ENCODE measurements around the gene RETREG3. TPM values are rescaled to one million over a fixed set of nuclear protein-coding genes. Genes with fewer than 3 reads are reported as not detected.

RETREG3 gene
- total and polyA plus RNA-seq, 2 of the 13 experiments (the other 11 are each of a cell fraction or from before 2014, with no cell fraction given) = 47.0 to 55.8 TPM

DNA sequence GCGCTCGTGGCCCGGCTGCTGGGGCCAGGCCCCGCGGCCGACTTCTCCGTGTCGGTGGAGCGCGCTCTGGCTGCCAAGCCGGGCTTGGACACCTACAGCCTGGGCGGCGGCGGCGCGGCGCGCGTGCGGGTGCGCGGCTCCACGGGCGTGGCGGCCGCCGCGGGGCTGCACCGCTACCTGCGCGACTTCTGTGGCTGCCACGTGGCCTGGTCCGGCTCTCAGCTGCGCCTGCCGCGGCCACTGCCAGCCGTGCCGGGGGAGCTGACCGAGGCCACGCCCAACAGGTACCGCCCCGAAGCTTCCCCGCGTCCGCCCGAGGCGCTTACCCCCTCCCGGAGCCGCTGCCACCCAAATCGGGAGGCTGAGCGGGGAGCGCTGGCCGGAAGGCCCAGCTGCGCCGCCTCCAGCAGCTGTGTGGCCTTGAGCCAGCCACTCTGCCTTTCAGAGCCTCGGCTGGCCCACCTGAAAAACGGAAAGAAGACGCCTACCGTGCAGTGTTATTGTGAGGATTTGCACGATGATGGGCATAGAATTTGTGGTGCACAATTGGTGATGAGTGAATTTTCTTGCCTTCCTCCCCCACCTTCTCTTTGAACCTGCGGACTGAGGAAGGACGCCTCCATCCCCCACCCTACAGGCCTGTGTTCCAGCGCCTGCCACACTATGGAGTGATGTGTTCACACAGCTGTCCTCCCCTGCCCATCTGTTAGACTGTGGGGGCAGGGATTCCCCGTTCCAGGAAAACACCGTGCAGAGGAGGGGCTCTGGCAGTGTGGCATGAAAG is 72.6 kb downstream of the RETREG3 start (continued):
- peak; percentile 71; the same call in 1 of the 2 replicates for TF ChIP-seq MYC (CRISPR knock-in tag; IDR thresholded peaks at IDR 0.05; ENCODE audit: borderline replicate concordance)
- TF ChIP-seq ZBTB8A (CRISPR knock-in tag; IDR thresholded peaks at IDR 0.05; ENCODE audit: borderline replicate concordance, low read depth) = no peak
- peak; percentile 81 for TF ChIP-seq ELF3 (CRISPR knock-in tag; IDR thresholded peaks at IDR 0.05)
- peak; percentile 60 for TF ChIP-seq CBX1 (IDR thresholded peaks at IDR 0.05; ENCODE audit: low read depth)
- peak; percentile 74; the same call in 1 of the 2 replicates for TF ChIP-seq CCDC6 (CRISPR knock-in tag; IDR thresholded peaks at IDR 0.05)
- no peak; the same call in 1 of the 2 replicates for TF ChIP-seq ZC3H13 (CRISPR knock-in tag; IDR thresholded peaks at IDR 0.05)
- peak; percentile 65 for TF ChIP-seq ZNF160 (CRISPR knock-in tag; IDR thresholded peaks at IDR 0.05)
- TF ChIP-seq CC2D1A (CRISPR knock-in tag; IDR thresholded peaks at IDR 0.05) = no peak
- no peak for TF ChIP-seq ZNF317 (CRISPR knock-in tag; IDR thresholded peaks at IDR 0.05)
- TF ChIP-seq, protein P1, sequence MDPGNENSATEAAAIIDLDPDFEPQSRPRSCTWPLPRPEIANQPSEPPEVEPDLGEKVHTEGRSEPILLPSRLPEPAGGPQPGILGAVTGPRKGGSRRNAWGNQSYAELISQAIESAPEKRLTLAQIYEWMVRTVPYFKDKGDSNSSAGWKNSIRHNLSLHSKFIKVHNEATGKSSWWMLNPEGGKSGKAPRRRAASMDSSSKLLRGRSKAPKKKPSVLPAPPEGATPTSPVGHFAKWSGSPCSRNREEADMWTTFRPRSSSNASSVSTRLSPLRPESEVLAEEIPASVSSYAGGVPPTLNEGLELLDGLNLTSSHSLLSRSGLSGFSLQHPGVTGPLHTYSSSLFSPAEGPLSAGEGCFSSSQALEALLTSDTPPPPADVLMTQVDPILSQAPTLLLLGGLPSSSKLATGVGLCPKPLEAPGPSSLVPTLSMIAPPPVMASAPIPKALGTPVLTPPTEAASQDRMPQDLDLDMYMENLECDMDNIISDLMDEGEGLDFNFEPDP (CRISPR knock-in tag; conservative IDR thresholded peaks at IDR 0.05) = no peak
- TF ChIP-seq ZNF3 (CRISPR knock-in tag; IDR thresholded peaks at IDR 0.05) = no peak
- 0 out of 2 replicates have a peak, but pooled peaks have one; percentile 7 for TF ChIP-seq NR2F2 (IDR thresholded peaks at IDR 0.05; ENCODE audit: borderline replicate concordance, low read depth)
- TF ChIP-seq CBX5 (CRISPR knock-in tag; IDR thresholded peaks at IDR 0.05; ENCODE audit: borderline replicate concordance) = peak; percentile 96
- TF ChIP-seq RNF2 (conservative IDR thresholded peaks at IDR 0.05; ENCODE audit: low read depth) = peak; percentile 58
- no peak for TF ChIP-seq STAG1 (CRISPR knock-in tag; IDR thresholded peaks at IDR 0.05)
- TF ChIP-seq ZNF839 (CRISPR knock-in tag; IDR thresholded peaks at IDR 0.05; ENCODE audit: borderline replicate concordance) = 0 out of 2 replicates have a peak, but pooled peaks have one; percentile 24
- TF ChIP-seq EED (CRISPR knock-in tag; IDR thresholded peaks at IDR 0.05) = no peak
- TF ChIP-seq, protein P2, sequence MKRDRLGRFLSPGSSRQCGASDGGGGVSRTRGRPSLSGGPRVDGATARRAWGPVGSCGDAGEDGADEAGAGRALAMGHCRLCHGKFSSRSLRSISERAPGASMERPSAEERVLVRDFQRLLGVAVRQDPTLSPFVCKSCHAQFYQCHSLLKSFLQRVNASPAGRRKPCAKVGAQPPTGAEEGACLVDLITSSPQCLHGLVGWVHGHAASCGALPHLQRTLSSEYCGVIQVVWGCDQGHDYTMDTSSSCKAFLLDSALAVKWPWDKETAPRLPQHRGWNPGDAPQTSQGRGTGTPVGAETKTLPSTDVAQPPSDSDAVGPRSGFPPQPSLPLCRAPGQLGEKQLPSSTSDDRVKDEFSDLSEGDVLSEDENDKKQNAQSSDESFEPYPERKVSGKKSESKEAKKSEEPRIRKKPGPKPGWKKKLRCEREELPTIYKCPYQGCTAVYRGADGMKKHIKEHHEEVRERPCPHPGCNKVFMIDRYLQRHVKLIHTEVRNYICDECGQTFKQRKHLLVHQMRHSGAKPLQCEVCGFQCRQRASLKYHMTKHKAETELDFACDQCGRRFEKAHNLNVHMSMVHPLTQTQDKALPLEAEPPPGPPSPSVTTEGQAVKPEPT (CRISPR knock-in tag; IDR thresholded peaks at IDR 0.05; ENCODE audit: low read depth) = no peak; the same call in 1 of the 2 replicates
- TF ChIP-seq ZBTB42 (CRISPR knock-in tag; IDR thresholded peaks at IDR 0.05) = peak; percentile 95
- TF ChIP-seq, protein P3, sequence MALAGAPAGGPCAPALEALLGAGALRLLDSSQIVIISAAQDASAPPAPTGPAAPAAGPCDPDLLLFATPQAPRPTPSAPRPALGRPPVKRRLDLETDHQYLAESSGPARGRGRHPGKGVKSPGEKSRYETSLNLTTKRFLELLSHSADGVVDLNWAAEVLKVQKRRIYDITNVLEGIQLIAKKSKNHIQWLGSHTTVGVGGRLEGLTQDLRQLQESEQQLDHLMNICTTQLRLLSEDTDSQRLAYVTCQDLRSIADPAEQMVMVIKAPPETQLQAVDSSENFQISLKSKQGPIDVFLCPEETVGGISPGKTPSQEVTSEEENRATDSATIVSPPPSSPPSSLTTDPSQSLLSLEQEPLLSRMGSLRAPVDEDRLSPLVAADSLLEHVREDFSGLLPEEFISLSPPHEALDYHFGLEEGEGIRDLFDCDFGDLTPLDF (CRISPR knock-in tag; IDR thresholded peaks at IDR 0.05) = no peak
- TF ChIP-seq ZNF337 (CRISPR knock-in tag; IDR thresholded peaks at IDR 0.05; ENCODE audit: borderline replicate concordance, low read depth) = peak; percentile 64; the same call in 1 of the 2 replicates
- TF ChIP-seq, protein P4, sequence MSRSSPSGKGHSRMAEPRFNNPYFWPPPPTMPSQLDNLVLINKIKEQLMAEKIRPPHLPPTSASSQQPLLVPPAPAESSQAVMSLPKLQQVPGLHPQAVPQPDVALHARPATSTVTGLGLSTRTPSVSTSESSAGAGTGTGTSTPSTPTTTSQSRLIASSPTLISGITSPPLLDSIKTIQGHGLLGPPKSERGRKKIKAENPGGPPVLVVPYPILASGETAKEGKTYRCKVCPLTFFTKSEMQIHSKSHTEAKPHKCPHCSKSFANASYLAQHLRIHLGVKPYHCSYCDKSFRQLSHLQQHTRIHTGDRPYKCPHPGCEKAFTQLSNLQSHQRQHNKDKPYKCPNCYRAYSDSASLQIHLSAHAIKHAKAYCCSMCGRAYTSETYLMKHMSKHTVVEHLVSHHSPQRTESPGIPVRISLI (CRISPR knock-in tag; IDR thresholded peaks at IDR 0.05; ENCODE audit: borderline replicate concordance) = no peak
- TF ChIP-seq, protein P5, sequence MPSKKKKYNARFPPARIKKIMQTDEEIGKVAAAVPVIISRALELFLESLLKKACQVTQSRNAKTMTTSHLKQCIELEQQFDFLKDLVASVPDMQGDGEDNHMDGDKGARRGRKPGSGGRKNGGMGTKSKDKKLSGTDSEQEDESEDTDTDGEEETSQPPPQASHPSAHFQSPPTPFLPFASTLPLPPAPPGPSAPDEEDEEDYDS (CRISPR knock-in tag; IDR thresholded peaks at IDR 0.05) = peak; percentile 83
- no peak for TF ChIP-seq FOSL1 (CRISPR knock-in tag; IDR thresholded peaks at IDR 0.05; ENCODE audit: borderline replicate concordance)
- TF ChIP-seq ZMYM2 (CRISPR knock-in tag; IDR thresholded peaks at IDR 0.05) = peak; percentile 60; the same call in 1 of the 2 replicates

Data from HepG2 (cell line).